GM23248 (cell line): Measurements from ENCODE around the gene ASCL4.

ENCODE experiments used
- EZH2 ChIP-seq: fragments of 200-600 bp; sonication (generic); IDR thresholded peaks from 2 replicates; pipeline ENCODE4 v1.6.1; 2018; ENCODE audit warnings: antibody characterized with exemption, mild to moderate bottlenecking; ENCODE audit not compliant: insufficient read depth, poor library complexity, severe bottlenecking
- EZH2phosphoT487 ChIP-seq: fragments of 200-600 bp; sonication (generic); IDR thresholded peaks from 2 replicates; pipeline ENCODE4 v1.6.1; 2018; ENCODE audit warnings: antibody characterized with exemption, moderate library complexity, mild to moderate bottlenecking, low read depth; ENCODE audit not compliant: insufficient read depth

DNA sequence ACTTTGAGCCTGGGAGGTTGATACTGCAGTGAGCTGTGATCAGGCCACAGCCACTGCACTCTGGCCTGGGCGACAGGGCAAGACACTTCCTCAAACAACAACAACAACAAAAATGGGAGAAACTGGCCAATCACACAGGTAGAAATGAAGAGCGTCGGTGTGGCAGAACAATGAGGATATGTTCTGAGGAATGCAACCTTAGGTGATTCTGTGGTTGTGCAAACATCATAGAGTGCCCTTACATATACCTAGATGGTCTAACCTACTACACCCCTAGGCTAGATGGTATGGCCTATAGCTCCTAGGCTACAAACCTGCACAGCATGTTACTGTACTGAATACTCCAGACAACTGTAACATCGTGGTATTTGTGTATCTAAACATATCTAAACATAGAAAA, 9.9 kb upstream of the ASCL4 start:
- TF ChIP-seq EZH2phosphoT487 (no peak), EZH2 (no peak)
